ENCODE data around the gene INCA1. TPM values are rescaled to one million over a fixed set of nuclear protein-coding genes. Genes with fewer than 3 reads are reported as not detected.

The INCA1 gene
- polyA plus RNA-seq, 3 donors = 0.38 to 0.52 (median 0.44) TPM

- no peak overlapping the region for H3K4me3 ChIP-seq (replicated peaks in 1 of 3; ENCODE audit: low read depth in 2 of 3, low read length in 3 of 3)
- peak in 1 of 3 donors; percentile 32 for DNase-seq
- peak overlapping the region in 2 of 7 donors; percentile 14 to 65 for H3K27ac Mint-ChIP-seq
Observed at GRCh38 chr17:4969551-4970173, 27.7 kb downstream of the INCA1 start.

GRCh38 chr17:4969047-4969550 is 28.2 kb downstream of the INCA1 start:
- peak overlapping the region in 1 of 2 donors; percentile 94 for H3K27ac ChIP-seq (ENCODE audit: low read depth in 1 of 2, low read length in 2 of 2)
- Mint-ChIP-seq H3K36me3 (peaks cover 57 to 63% of the 10 kb centered on the region in 2 donors), H3K4me1 (peaks cover 43% of the 10 kb centered on the region), H3K27ac (peak overlapping the region in 4 of 7 donors; percentile 2 to 66 (median 42)), H3K4me3 (peak overlapping the region in 1 of 2 donors; percentile 10), H3K27me3 (ENCODE audit: low read depth in 3 of 3) (peaks cover 0 to 3% (median 2%) of the 10 kb centered on the region in 3 donors), H3K9me3 (peaks cover 0 to 2% (median 0%) of the 10 kb centered on the region in 7 donors)
- intact Hi-C loops (cut with micrococcal nuclease) = no loop called here
- peak overlapping the region; percentile 100 for H3K4me2 ChIP-seq (replicated peaks; ENCODE audit: extremely low read depth, low read length, poor library complexity, severe bottlenecking)
- no peak overlapping the region for H2AFZ ChIP-seq (ENCODE audit: insufficient read depth, low read depth, low read length, poor library complexity, severe bottlenecking)
- no peak overlapping the region for H3K9ac ChIP-seq (ENCODE audit: insufficient read depth, low read length, poor library complexity, severe bottlenecking)
- H4K20me1 ChIP-seq (ENCODE audit: insufficient read depth, low read length) = peaks cover 6% of the 10 kb centered on the region
- peaks cover 54 to 69% of the 10 kb centered on the region in 2 donors for H3K4me1 ChIP-seq (ENCODE audit: control insufficient read depth in 1 of 2, insufficient read depth in 2 of 2, low read length in 2 of 2)
- H3K79me2 ChIP-seq (ENCODE audit: insufficient read depth, low read length) = peaks cover 44% of the 10 kb centered on the region
- H3K4me3 ChIP-seq (replicated peaks in 1 of 3; ENCODE audit: low read depth in 2 of 3, low read length in 3 of 3) = peak overlapping the region in 1 of 3 experiments; percentile 99
- TF ChIP-seq CTCF (IDR thresholded peaks at IDR 0.05) = no peak
- DNase-seq = peak in 1 of 3 donors; percentile 48
- no peaks in the 10 kb centered on the region for H3K27me3 ChIP-seq (ENCODE audit: control insufficient read depth in 2 of 2, insufficient read depth in 2 of 2, low read length in 2 of 2)
- no peaks in the 10 kb centered on the region for H3K9me3 ChIP-seq (replicated peaks in 1 of 2; ENCODE audit: control insufficient read depth in 1 of 2, insufficient read depth in 1 of 2, low read length in 2 of 2)
- peaks cover 36 to 46% of the 10 kb centered on the region in 2 donors for H3K36me3 ChIP-seq (replicated peaks in 1 of 2; ENCODE audit: control insufficient read depth in 1 of 2, insufficient read depth in 2 of 2, low read length in 2 of 2)
- over 99% methylated on average over 12 of the region's 15 CpGs for WGBS (ENCODE audit: insufficient coverage)

More at GRCh38 chr17:4969551-4970173, 27.7 kb downstream of the INCA1 start:
- intact Hi-C loops (cut with micrococcal nuclease) = no loop called here
- H3K4me3 Mint-ChIP-seq = no peak overlapping the region
- peaks cover 63 to 69% of the 10 kb centered on the region in 2 donors for H3K36me3 Mint-ChIP-seq
- peaks cover 59 to 75% of the 10 kb centered on the region in 2 donors for H3K4me1 ChIP-seq (ENCODE audit: control insufficient read depth in 1 of 2, insufficient read depth in 2 of 2, low read length in 2 of 2)
- H3K9ac ChIP-seq (ENCODE audit: insufficient read depth, low read length, poor library complexity, severe bottlenecking) = no peak overlapping the region
- no peaks in the 10 kb centered on the region for H3K27me3 ChIP-seq (ENCODE audit: control insufficient read depth in 2 of 2, insufficient read depth in 2 of 2, low read length in 2 of 2)
- 94% methylated on average over 13 of the region's 16 CpGs for WGBS (ENCODE audit: insufficient coverage)
- peaks cover 42% of the 10 kb centered on the region for H3K79me2 ChIP-seq (ENCODE audit: insufficient read depth, low read length)
- peaks cover 0 to 2% (median 2%) of the 10 kb centered on the region in 3 donors for H3K27me3 Mint-ChIP-seq (ENCODE audit: low read depth in 3 of 3)
- H3K27ac ChIP-seq (ENCODE audit: low read depth in 1 of 2, low read length in 2 of 2) = peak overlapping the region in 1 of 2 donors; percentile 12
- H3K36me3 ChIP-seq (replicated peaks in 1 of 2; ENCODE audit: control insufficient read depth in 1 of 2, insufficient read depth in 2 of 2, low read length in 2 of 2) = peaks cover 41 to 51% of the 10 kb centered on the region in 2 donors
- H2AFZ ChIP-seq (ENCODE audit: insufficient read depth, low read depth, low read length, poor library complexity, severe bottlenecking) = no peak overlapping the region
- peaks cover 6% of the 10 kb centered on the region for H4K20me1 ChIP-seq (ENCODE audit: insufficient read depth, low read length)
- H3K4me2 ChIP-seq (replicated peaks; ENCODE audit: extremely low read depth, low read length, poor library complexity, severe bottlenecking) = no peak overlapping the region
- peaks cover 48% of the 10 kb centered on the region for H3K4me1 Mint-ChIP-seq
- H3K9me3 ChIP-seq (replicated peaks in 1 of 2; ENCODE audit: control insufficient read depth in 1 of 2, insufficient read depth in 1 of 2, low read length in 2 of 2) = no peaks in the 10 kb centered on the region
- no peak for TF ChIP-seq CTCF (IDR thresholded peaks at IDR 0.05)
- no peaks in the 10 kb centered on the region for H3K9me3 Mint-ChIP-seq

Data from CD14-positive monocyte (primary cell).